Esophagus muscularis mucosa (tissue), 4 donors: ENCODE data around the gene TEX2. TPM values are rescaled to one million over a fixed set of nuclear protein-coding genes. Genes with fewer than 3 reads are reported as not detected.

Experiments used
- DNase-seq: peaks from one replicate; pipeline ENCODE4 v3.0.0-alpha.2; 2017; ENCODE audit errors: extremely low spot score
- H3K27ac ChIP-seq, 4 donors: fragments of 200-600 bp; sonication (generic); replicated peaks in 1 of 4; 1 replicate in 3 of 4; 2 replicates in 1 of 4; pipeline ENCODE4 v1.5.1; 2016 to 2019; ENCODE audit warnings: mild to moderate bottlenecking in 1 of 4
- H3K27me3 ChIP-seq, 4 donors: fragments of 200-600 bp; sonication (generic); one replicate each; pipeline versions ENCODE4 v1.5.1 to v1.6.0; 2016 to 2019
- H3K36me3 ChIP-seq, 4 donors: fragments of 200-600 bp; sonication (generic); one replicate each; pipeline ENCODE4 v1.5.1; 2016 to 2019
- H3K4me1 ChIP-seq, 4 donors: fragments of 200-600 bp; sonication (generic); one replicate each; pipeline ENCODE4 v1.5.1; 2016 to 2019
- H3K4me3 ChIP-seq, 4 donors: fragments of 200-600 bp; sonication (generic); 1 replicate in 2 of 4; 2 replicates in 2 of 4; pipeline ENCODE4 v1.5.1; 2016 to 2019; ENCODE audit warnings: mild to moderate bottlenecking in 4 of 4, moderate library complexity in 1 of 4
- H3K9me3 ChIP-seq, 4 donors: fragments of 200-600 bp; sonication (generic); 1 replicate in 3 of 4; 2 replicates in 1 of 4; pipeline ENCODE4 v1.5.1; 2016 to 2019
- CTCF ChIP-seq, 3 experiments: fragments of 200-600 bp in 2 of 3; fragments of 450-650 bp in 1 of 3; sonication (generic) in 2 of 3; IDR thresholded peaks; one replicate each; pipeline ENCODE4 v1.5.1; 2017 to 2019; ENCODE audit warnings: antibody characterized with exemption in 3 of 3, mild to moderate bottlenecking in 2 of 3, moderate library complexity in 1 of 3
- EP300 ChIP-seq: sonication (generic); formaldehyde crosslinking; IDR thresholded peaks from one replicate; pipeline ENCODE4 v1.6.1; 2017; ENCODE audit warnings: antibody characterized with exemption
- POLR2A ChIP-seq: fragments of 450-650 bp; IDR thresholded peaks from one replicate; pipeline ENCODE4 v1.6.1; 2017; ENCODE audit warnings: antibody characterized with exemption, moderate library complexity, mild to moderate bottlenecking, low read depth
- POLR2AphosphoS5 ChIP-seq, 2 donors: sonication (generic); formaldehyde crosslinking; IDR thresholded peaks; one replicate each; pipeline ENCODE4 v1.6.1; 2017; ENCODE audit warnings: antibody characterized with exemption in 2 of 2
- WGBS: methylation state at CpG from one replicate; pipeline ENCODE4 v1.1.5; 2018; 5-methylcytosine and 5-hydroxymethylcytosine counted together
- intact Hi-C: fragments of 100-400 bp; cut with DNase I; formaldehyde crosslinking; loops from one replicate; pipeline ENCODE4 v1.15.1; 2023
- total RNA-seq, 4 donors: library from RNA; depleted of rRNA; stranded (reverse); fragments of >200 nt; gene quantifications; one replicate each; pipeline versions ENCODE4 v1.1.0 to v1.2.1, GENCODE V29; 2016

The TEX2 gene
- total RNA-seq, 4 donors from 2014 or later: 32.6 to 58.7 (median 46.1) TPM

- Histone ChIP-seq H3K4me1 (peaks cover 13 to 25% (median 19%) of the 10 kb centered on the region in 4 donors), H3K4me3 (no peak overlapping the region), H3K27ac (no peak overlapping the region), H3K27me3 (no peaks in the 10 kb centered on the region), H3K36me3 (no peaks in the 10 kb centered on the region), H3K9me3 (no peaks in the 10 kb centered on the region)
- intact Hi-C loops: no loop called here
- TF ChIP-seq CTCF (IDR thresholded peaks at IDR 0.05) (no peak), POLR2AphosphoS5 (IDR thresholded peaks at IDR 0.05) (no peak), POLR2A (no peak), EP300 (no peak)
- DNase-seq: no peak
- WGBS: 45% methylated on average over 3 of the region's 3 CpGs
Measured at GRCh38 chr17:64278614-64279013, 15.6 kb upstream of the TEX2 start.

GRCh38 chr17:64277831-64278562 is 14.9 kb upstream of the TEX2 start:
- Histone ChIP-seq H3K27ac (peak overlapping the region; percentile 19 to 62 (median 46)), H3K4me3 (no peak overlapping the region)
- WGBS: 69% methylated on average over 7 of the region's 7 CpGs

GRCh38 chr17:64276961-64277505 is 14.0 kb upstream of the TEX2 start:
- no peak for TF ChIP-seq POLR2AphosphoS5 (IDR thresholded peaks at IDR 0.05)
- intact Hi-C loops: no loop called here
- peak overlapping the region in 3 of 4 donors; percentile 19 to 62 (median 54) for H3K27ac ChIP-seq
- H3K4me3 ChIP-seq: no peak overlapping the region
- peaks cover 6 to 18% (median 13%) of the 10 kb centered on the region in 4 donors for H3K4me1 ChIP-seq
- H3K9me3 ChIP-seq: peaks cover 0 to 1% (median 0%) of the 10 kb centered on the region in 4 donors
- 86% methylated on average over 11 of the region's 11 CpGs for WGBS
- DNase-seq: no peak
- H3K27me3 ChIP-seq: no peaks in the 10 kb centered on the region
- no peaks in the 10 kb centered on the region for H3K36me3 ChIP-seq

More at GRCh38 chr17:64277831-64278562, 14.9 kb upstream of the TEX2 start:
- intact Hi-C loops: no loop called here
- H3K36me3 ChIP-seq: no peaks in the 10 kb centered on the region
- no peaks in the 10 kb centered on the region for H3K27me3 ChIP-seq
- H3K4me1 ChIP-seq: peaks cover 13 to 25% (median 19%) of the 10 kb centered on the region in 4 donors
- no peaks in the 10 kb centered on the region for H3K9me3 ChIP-seq
- TF ChIP-seq CTCF (IDR thresholded peaks at IDR 0.05): no peak
- TF ChIP-seq POLR2A: no peak
- no peak for TF ChIP-seq POLR2AphosphoS5 (IDR thresholded peaks at IDR 0.05)
- no peak for TF ChIP-seq EP300
- no peak for DNase-seq

GRCh38 chr17:64275016-64275415 is 12.0 kb upstream of the TEX2 start:
- Histone ChIP-seq H3K27me3 (no peaks in the 10 kb centered on the region), H3K4me1 (peaks cover 6 to 17% (median 13%) of the 10 kb centered on the region in 4 donors), H3K4me3 (no peak overlapping the region), H3K9me3 (peaks cover 0 to 5% (median 0%) of the 10 kb centered on the region in 4 donors), H3K36me3 (no peaks in the 10 kb centered on the region), H3K27ac (no peak overlapping the region)
- no peak for DNase-seq
- TF ChIP-seq POLR2AphosphoS5 (IDR thresholded peaks at IDR 0.05) (no peak), CTCF (IDR thresholded peaks at IDR 0.05) (no peak), POLR2A (no peak), EP300 (no peak)
- intact Hi-C loops: no loop called here
- WGBS: 87% methylated on average over 3 of the region's 3 CpGs

- Histone ChIP-seq H3K4me3 (no peak overlapping the region), H3K4me1 (peaks cover 6 to 11% (median 10%) of the 10 kb centered on the region in 4 donors), H3K27ac (no peak overlapping the region), H3K27me3 (no peaks in the 10 kb centered on the region), H3K36me3 (no peaks in the 10 kb centered on the region), H3K9me3 (peaks cover 0 to 5% (median 0%) of the 10 kb centered on the region in 4 donors)
- TF ChIP-seq CTCF (IDR thresholded peaks at IDR 0.05) (no peak), EP300 (no peak), POLR2A (no peak)
- intact Hi-C loops: no loop called here
- WGBS: 88% methylated on average over 6 of the region's 6 CpGs
- no peak for DNase-seq
Measured at GRCh38 chr17:64273006-64273405, 9.9 kb upstream of the TEX2 start.
